Psoas muscle (tissue), 8 donors: Measurements from ENCODE around the gene UBL7. TPM values are rescaled to one million over a fixed set of nuclear protein-coding genes. Genes with fewer than 3 reads are reported as not detected.

Experiments
- ATAC-seq, 4 donors: fragments of 200-7000 bp; cut with Tn5 transposase; one replicate each; pipeline ENCODE4 v1.9.1; 2020; ENCODE audit warnings: moderate library complexity in 3 of 4, mild to moderate bottlenecking in 2 of 4
- DNase-seq, 2 donors: peaks; one replicate each; pipeline ENCODE4 v3.0.0-alpha.2; 2020
- H3K27ac ChIP-seq: fragments of 200-600 bp; one replicate; pipeline ENCODE4 v1.8.0; 2022
- H3K27me3 ChIP-seq, 3 donors: fragments of 200-600 bp in 1 of 3; one replicate each; pipeline versions ENCODE4 v1.6.1 to v1.8.0; 2013 to 2022; ENCODE audit warnings: low read length in 2 of 3, mild to moderate bottlenecking in 2 of 3, moderate library complexity in 1 of 3; ENCODE audit not compliant: insufficient read depth in 3 of 3
- H3K36me3 ChIP-seq, 2 donors: fragments of 200-600 bp in 1 of 2; one replicate each; pipeline versions ENCODE4 v1.6.1 to v1.8.0; 2013 to 2022; ENCODE audit warnings: low read depth in 1 of 2, mild to moderate bottlenecking in 1 of 2, moderate library complexity in 1 of 2; ENCODE audit not compliant: insufficient read depth in 1 of 2
- H3K4me1 ChIP-seq: fragments of 200-600 bp; one replicate; pipeline ENCODE4 v1.8.0; 2022
- H3K4me3 ChIP-seq: fragments of 200-600 bp; one replicate; pipeline ENCODE4 v1.8.0; 2022; ENCODE audit warnings: mild to moderate bottlenecking
- H3K9me3 ChIP-seq: fragments of 200-600 bp; one replicate; pipeline ENCODE4 v1.8.0; 2022
- WGBS, 3 donors: extraction: QIAGEN DNeasy Blood & Tissue Kit; methylation state at CpG; one replicate each; pipeline versions ENCODE4 v1.1.6 to v1.1.7; 2013; 5-methylcytosine and 5-hydroxymethylcytosine counted together
- intact Hi-C, 2 donors: fragments of 100-400 bp; cut with DNase I; formaldehyde crosslinking; loops; one replicate each; pipeline versions ENCODE4 v1.11.0 to v1.14.2; 2022
- polyA plus RNA-seq, 3 donors: library from polyadenylated mRNA; stranded (reverse); fragments of 200-250 nt; gene quantifications; one replicate each; pipeline ENCODE4 v1.2.3, GENCODE V29; 2013
- total RNA-seq, 4 donors: library from RNA; stranded (reverse); fragmentation: NEBNext Ultra II Directional in 2 of 4; extraction: Animal tissue kit (Norgen Biotek cat#: 25700) in 2 of 4; gene quantifications; one replicate each; pipeline versions ENCODE4 v1.2.1 to v1.2.4, GENCODE V29; 2021 to 2023
- TF ChIP-seq, protein P1 (sequence below): fragments of 200-600 bp; IDR thresholded peaks from one replicate; pipeline ENCODE4 v1.8.0; 2022; ENCODE audit warnings: antibody characterized with exemption
- donor health status: healthy with polysubstance abuse.
- donor health status: DM: no; HTN: no; CAD: no; lungs with moderate emphysema.
- donor health status: Bipolar disorder and iron deficiency.
- donor health status: healthy.
- donor health status: DM: yes; HTN: yes; CAD: no.
- donor health status: DM: no; HTN: no; CAD: no.
- donor health status: DM: no; HTN: no; CAD: no.
- donor health status: DM: yes; HTN: yes; CAD: no.

UBL7 gene
- total and polyA plus RNA-seq, 7 donors, result 45.5 to 91.7 (median 61.3) TPM

DNA sequence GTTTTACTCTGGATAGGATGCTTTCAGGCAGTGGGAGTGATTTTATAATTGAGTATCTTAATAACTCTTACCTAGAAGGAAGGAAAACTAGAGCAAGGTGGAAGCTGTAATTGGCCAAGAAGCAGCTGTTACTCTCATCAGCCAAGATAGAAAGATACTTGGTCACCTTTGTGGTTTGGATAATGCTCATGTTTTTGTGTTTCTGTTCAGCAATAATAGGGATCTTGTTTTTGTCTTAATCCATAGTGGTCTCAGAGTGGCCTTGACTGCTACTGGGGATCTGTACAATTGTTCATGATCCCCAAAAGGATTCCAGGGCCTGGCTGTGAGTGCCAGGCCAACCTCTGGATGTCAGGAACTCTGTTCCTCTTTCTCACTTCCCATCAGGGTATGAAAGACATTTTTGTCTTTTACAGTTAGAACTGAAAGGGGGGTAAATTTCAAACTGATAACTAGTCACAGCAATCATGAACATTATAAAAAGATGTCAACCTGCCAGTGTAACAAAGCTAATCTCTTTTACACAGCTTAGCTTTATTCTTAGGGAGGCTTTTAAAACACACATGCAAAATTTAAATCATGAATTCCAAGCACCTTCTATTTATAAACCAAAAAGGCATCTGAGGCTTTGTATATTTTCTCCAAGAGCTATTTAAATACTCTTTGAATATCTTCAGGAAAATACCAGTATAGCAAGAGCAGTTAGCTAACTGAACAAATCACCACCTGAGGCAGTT is 6.0 kb downstream of the UBL7 start:
- H3K27ac ChIP-seq, result no peak overlapping the region
- intact Hi-C loops, result no loop called here
- no peak overlapping the region for H3K4me3 ChIP-seq
- ATAC-seq, result no peak
- no peaks in the 10 kb centered on the region for H3K27me3 ChIP-seq
- no peaks in the 10 kb centered on the region for H3K9me3 ChIP-seq
- H3K4me1 ChIP-seq, result peaks cover under 1% of the 10 kb centered on the region
- TF ChIP-seq, protein P1, sequence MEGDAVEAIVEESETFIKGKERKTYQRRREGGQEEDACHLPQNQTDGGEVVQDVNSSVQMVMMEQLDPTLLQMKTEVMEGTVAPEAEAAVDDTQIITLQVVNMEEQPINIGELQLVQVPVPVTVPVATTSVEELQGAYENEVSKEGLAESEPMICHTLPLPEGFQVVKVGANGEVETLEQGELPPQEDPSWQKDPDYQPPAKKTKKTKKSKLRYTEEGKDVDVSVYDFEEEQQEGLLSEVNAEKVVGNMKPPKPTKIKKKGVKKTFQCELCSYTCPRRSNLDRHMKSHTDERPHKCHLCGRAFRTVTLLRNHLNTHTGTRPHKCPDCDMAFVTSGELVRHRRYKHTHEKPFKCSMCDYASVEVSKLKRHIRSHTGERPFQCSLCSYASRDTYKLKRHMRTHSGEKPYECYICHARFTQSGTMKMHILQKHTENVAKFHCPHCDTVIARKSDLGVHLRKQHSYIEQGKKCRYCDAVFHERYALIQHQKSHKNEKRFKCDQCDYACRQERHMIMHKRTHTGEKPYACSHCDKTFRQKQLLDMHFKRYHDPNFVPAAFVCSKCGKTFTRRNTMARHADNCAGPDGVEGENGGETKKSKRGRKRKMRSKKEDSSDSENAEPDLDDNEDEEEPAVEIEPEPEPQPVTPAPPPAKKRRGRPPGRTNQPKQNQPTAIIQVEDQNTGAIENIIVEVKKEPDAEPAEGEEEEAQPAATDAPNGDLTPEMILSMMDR, result no peak
- peaks cover 5 to 88% of the 10 kb centered on the region in 2 donors for H3K36me3 ChIP-seq
- no peak for DNase-seq

DNA sequence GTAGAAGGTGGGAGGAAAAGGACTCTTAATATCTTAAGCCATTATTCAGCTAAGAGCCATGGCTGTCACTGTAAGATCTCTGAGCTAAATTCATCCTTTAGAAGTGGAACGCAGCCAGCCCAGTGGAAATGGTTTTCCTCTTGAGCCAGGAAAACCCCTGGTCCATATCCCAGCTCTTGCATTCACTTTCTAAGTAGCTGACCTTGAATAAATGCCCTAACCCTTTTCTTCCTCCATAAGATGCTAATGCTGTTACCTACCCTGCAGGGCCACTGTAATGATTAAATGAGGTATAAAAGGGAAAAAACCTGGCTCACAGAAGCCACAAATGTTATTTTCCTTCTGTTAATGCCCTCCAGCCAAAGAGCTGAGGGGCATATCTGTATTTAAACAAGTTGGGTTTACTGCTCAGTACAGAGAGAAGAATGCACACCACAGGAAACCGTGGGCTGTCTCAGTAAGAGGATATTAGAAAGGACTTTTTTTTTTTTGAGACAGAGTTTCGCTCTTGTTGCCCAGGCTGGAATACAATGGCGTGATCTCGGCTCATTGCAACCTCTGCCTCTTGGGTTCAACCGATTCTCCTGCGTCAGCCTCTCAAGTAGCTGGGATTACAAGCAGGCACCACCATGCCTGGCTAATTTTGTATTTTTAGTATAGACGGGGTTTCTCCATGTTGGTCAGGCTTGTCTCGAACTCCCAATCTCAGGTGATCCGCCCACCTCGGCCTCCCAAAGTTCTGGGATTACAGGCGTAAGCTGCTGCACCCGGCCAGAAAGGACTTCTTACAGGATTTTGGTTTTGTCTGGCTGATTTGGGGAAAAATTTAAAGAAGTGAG is 6.8 kb downstream of the UBL7 start:
- intact Hi-C loops, result no loop called here
- H3K27ac ChIP-seq, result no peak overlapping the region
- DNase-seq, result no peak
- ATAC-seq, result no peak
- TF ChIP-seq, protein P1, result no peak
- no peaks in the 10 kb centered on the region for H3K4me1 ChIP-seq
- 77 to 86% (median 83%) methylated on average over 13 of the region's 13 CpGs for WGBS, 3 donors
- no peaks in the 10 kb centered on the region for H3K9me3 ChIP-seq
- H3K36me3 ChIP-seq, result peaks cover 11 to 96% of the 10 kb centered on the region in 2 donors
- H3K4me3 ChIP-seq, result no peak overlapping the region
- H3K27me3 ChIP-seq, result no peaks in the 10 kb centered on the region

DNA sequence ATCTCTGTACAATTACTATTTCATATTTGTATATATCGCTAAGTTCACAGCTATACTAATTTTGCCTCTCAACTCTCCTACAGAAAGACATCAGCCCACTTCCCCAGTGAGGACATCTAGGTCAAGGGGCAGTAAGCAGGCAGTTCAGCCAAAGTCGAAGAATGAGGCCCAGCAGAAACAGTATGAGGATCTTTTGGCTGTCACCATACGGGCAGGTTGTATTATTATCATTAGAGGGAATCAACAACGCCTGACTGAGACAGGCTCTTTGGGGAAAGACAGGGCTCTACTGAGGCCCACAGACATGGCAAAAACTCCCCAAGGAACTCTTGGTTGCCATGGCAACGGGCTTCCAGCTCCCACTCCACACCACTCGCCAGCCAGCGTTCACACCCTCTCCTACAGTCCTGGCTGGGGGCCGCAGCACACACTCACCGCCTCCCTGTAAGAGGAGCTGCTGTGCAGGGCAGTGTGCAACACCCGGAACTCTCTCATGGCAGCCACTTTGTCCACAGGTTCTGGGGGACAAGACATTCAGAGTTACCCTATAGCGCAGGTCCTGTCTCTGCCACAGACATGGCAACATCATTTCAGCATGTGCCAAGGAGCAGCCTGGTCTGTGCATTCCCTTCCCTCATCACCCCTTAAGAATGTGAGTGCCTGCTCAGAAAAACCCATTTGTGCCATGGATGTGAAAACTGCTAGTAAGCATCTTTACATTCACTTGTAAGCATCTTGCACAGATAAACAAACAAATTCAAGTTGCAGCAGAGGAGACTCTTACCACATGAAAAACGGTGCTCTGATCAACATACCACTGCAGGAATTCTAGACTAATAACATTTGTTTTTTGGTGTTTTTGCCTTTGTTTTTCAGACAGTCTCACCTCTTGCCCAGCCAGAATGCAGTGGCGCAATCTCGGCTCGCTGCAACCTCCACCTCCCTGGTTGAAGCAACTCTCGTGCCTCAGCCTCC is 8.8 kb downstream of the UBL7 start:
- Histone ChIP-seq H3K27me3 (no peaks in the 10 kb centered on the region), H3K4me3 (no peak overlapping the region), H3K9me3 (no peaks in the 10 kb centered on the region), H3K4me1 (no peaks in the 10 kb centered on the region), H3K36me3 (peaks cover 13 to 100% of the 10 kb centered on the region in 2 donors), H3K27ac (no peak overlapping the region)
- 78 to 83% (median 79%) methylated on average over 16 of the region's 16 CpGs for WGBS, 3 donors
- no peak for DNase-seq
- intact Hi-C loops, result no loop called here
- no peak for ATAC-seq
- TF ChIP-seq, protein P1, result no peak

DNA sequence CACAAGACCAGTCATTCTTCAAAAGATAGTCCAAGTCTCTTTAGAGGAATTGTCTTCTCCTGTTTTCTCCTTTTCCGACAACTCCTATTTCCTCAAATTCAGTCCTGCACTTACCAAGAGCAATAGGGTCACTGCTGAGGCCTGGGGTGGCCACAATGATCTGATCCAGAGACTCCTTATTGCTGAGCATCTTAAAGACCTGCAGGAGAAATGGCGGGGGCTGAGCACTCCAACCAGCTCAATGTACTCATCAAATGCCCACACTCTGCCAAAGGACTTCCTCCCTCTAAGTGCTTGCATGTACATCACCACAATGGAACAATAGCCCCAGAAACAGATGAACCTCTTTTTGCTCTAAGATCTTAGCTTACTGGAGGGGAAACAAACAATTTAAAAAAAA is 9.6 kb downstream of the UBL7 start:
- Histone ChIP-seq H3K36me3 (peaks cover 13 to 100% of the 10 kb centered on the region in 2 donors), H3K9me3 (no peaks in the 10 kb centered on the region), H3K4me1 (no peaks in the 10 kb centered on the region), H3K4me3 (no peak overlapping the region), H3K27me3 (no peaks in the 10 kb centered on the region), H3K27ac (no peak overlapping the region)
- ATAC-seq (no peak), DNase-seq (no peak)
- TF ChIP-seq, protein P1, result no peak
- intact Hi-C loops, result no loop called here
- WGBS, 3 donors, result 89 to 98% (median 97%) methylated on average over 2 of the region's 2 CpGs
